Stomach (tissue), 9 donors: Measurements from ENCODE around the gene SPDYC. TPM values are rescaled to one million over a fixed set of nuclear protein-coding genes. Genes with fewer than 3 reads are reported as not detected.

ENCODE experiments used
- DNase-seq, 2 donors: peaks; one replicate each; pipeline versions ENCODE4 v3.0.0 to v3.0.0-alpha.2; 2013 to 2019
- H3K27ac ChIP-seq, 5 donors: fragments of 200-600 bp in 4 of 5; sonication (generic) in 4 of 5; one replicate each; pipeline ENCODE4 v1.5.1; 2013 to 2019; ENCODE audit warnings: mild to moderate bottlenecking in 1 of 5, moderate library complexity in 1 of 5
- H3K27me3 ChIP-seq, 3 donors: fragments of 200-600 bp; sonication (generic); one replicate each; pipeline ENCODE4 v1.5.1; 2017 to 2019; ENCODE audit warnings: mixed run types in 1 of 3
- H3K36me3 ChIP-seq, 4 donors: fragments of 200-600 bp; sonication (generic); 1 replicate in 3 of 4; 2 replicates in 1 of 4; pipeline ENCODE4 v1.5.1; 2016 to 2019
- H3K4me1 ChIP-seq, 4 donors: fragments of 200-600 bp; sonication (generic); one replicate each; pipeline ENCODE4 v1.5.1; 2016 to 2019
- H3K4me3 ChIP-seq, 4 donors: fragments of 200-600 bp; sonication (generic) in 3 of 4; one replicate each; pipeline ENCODE4 v1.5.1; 2016 to 2019; ENCODE audit warnings: mild to moderate bottlenecking in 1 of 4
- H3K9me3 ChIP-seq, 4 donors: fragments of 200-600 bp; sonication (generic); one replicate each; pipeline ENCODE4 v1.5.1; 2016 to 2019
- EP300 ChIP-seq: sonication (generic); formaldehyde crosslinking; IDR thresholded peaks from one replicate; pipeline ENCODE4 v1.6.1; 2017; ENCODE audit warnings: antibody characterized with exemption
- POLR2A ChIP-seq, 4 donors: fragments of 450-650 bp; IDR thresholded peaks; one replicate each; pipeline ENCODE4 v1.6.1; 2016; ENCODE audit warnings: antibody characterized with exemption in 4 of 4, control low read depth in 2 of 4, mild to moderate bottlenecking in 1 of 4, moderate library complexity in 1 of 4
- POLR2AphosphoS5 ChIP-seq, 3 donors: sonication (generic); formaldehyde crosslinking; IDR thresholded peaks; one replicate each; pipeline ENCODE4 v1.6.1; 2016; ENCODE audit warnings: antibody characterized with exemption in 3 of 3
- WGBS, 5 donors: extraction: QIAGEN DNeasy Blood & Tissue Kit in 3 of 5; methylation state at CpG; one replicate each; pipeline versions ENCODE4 v1.1.5 to v1.1.7; 2013 to 2018; 5-methylcytosine and 5-hydroxymethylcytosine counted together
- intact Hi-C: fragments of 100-400 bp; cut with DNase I; formaldehyde crosslinking; loops from one replicate; pipeline ENCODE4 v1.15.1; 2023; ENCODE audit warnings: low total_unique reads
- polyA plus RNA-seq, 3 donors: library from polyadenylated mRNA; stranded (reverse); fragments of 200-250 nt; gene quantifications; one replicate each; pipeline ENCODE4 v1.2.3, GENCODE V29; 2013
- total RNA-seq, 5 donors: library from RNA; depleted of rRNA; stranded (reverse); fragments of >200 nt; gene quantifications; one replicate each; pipeline versions ENCODE4 v1.1.0 to v1.2.3, GENCODE V29; 2014 to 2016
- TF ChIP-seq, protein P1 (sequence below), 7 experiments: fragments of 450-650 bp in 4 of 7; fragments of 200-600 bp in 3 of 7; sonication (generic) in 3 of 7; IDR thresholded peaks; one replicate each; pipeline ENCODE4 v1.5.1; 2016 to 2019; ENCODE audit warnings: antibody characterized with exemption in 7 of 7, control low read depth in 2 of 7, mild to moderate bottlenecking in 1 of 7
- donor health status: healthy with polysubstance abuse.
- donor health status: Bipolar disorder and iron deficiency.
- donor health status: healthy.

SPDYC gene
- total and polyA plus RNA-seq, 8 donors = not detected

- DNase-seq = peak; percentile 5 to 9
- TF ChIP-seq, protein P1, sequence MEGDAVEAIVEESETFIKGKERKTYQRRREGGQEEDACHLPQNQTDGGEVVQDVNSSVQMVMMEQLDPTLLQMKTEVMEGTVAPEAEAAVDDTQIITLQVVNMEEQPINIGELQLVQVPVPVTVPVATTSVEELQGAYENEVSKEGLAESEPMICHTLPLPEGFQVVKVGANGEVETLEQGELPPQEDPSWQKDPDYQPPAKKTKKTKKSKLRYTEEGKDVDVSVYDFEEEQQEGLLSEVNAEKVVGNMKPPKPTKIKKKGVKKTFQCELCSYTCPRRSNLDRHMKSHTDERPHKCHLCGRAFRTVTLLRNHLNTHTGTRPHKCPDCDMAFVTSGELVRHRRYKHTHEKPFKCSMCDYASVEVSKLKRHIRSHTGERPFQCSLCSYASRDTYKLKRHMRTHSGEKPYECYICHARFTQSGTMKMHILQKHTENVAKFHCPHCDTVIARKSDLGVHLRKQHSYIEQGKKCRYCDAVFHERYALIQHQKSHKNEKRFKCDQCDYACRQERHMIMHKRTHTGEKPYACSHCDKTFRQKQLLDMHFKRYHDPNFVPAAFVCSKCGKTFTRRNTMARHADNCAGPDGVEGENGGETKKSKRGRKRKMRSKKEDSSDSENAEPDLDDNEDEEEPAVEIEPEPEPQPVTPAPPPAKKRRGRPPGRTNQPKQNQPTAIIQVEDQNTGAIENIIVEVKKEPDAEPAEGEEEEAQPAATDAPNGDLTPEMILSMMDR (IDR thresholded peaks at IDR 0.05) = no peak
- TF ChIP-seq EP300 (no peak), POLR2A (IDR thresholded peaks at IDR 0.05) (no peak), POLR2AphosphoS5 (IDR thresholded peaks at IDR 0.05) (no peak)
- no peaks in the 10 kb centered on the region for H3K27me3 ChIP-seq
- H3K9me3 ChIP-seq = no peaks in the 10 kb centered on the region
- peaks cover 70 to 77% (median 75%) of the 10 kb centered on the region in 4 donors for H3K36me3 ChIP-seq
- intact Hi-C loops = no loop called here
- WGBS, 5 donors = 90 to 95% (median 93%) methylated on average over 18 to 20 of the region's 20 CpGs
- no peak overlapping the region for H3K27ac ChIP-seq
- peaks cover 3 to 11% (median 8%) of the 10 kb centered on the region in 4 donors for H3K4me1 ChIP-seq
- H3K4me3 ChIP-seq = no peak overlapping the region
These were observed 39.8 kb downstream of the SPDYC start for GRCh38 chr11:65209711-65210360.

DNA sequence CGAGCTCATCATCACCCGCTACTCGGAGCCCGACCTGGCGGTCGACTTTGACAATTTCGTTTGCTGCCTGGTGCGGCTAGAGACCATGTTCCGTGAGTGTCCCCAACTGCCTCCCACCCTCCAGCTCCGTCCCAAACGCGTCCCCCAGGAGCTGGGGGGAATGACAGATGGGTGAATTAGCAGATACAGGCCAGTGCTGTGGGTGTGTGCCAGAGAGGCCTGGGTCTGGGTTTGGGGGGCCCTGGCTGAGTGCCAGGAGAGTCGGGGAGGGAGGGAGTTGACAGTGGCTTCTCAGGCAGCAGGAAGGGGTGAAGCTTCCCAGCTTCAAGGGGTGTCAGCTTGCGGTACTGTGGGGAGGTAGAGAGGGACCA is 40.3 kb downstream of the SPDYC start:
- Histone ChIP-seq H3K4me3 (no peak overlapping the region), H3K27ac (no peak overlapping the region), H3K9me3 (no peaks in the 10 kb centered on the region), H3K4me1 (peaks cover 3 to 11% (median 8%) of the 10 kb centered on the region in 4 donors), H3K36me3 (peaks cover 64 to 72% (median 70%) of the 10 kb centered on the region in 4 donors), H3K27me3 (no peaks in the 10 kb centered on the region)
- WGBS, 5 donors = 81 to 88% (median 85%) methylated on average over 14 of the region's 14 CpGs
- intact Hi-C loops = no loop called here
- peak; percentile 13 to 23 for DNase-seq
- TF ChIP-seq POLR2AphosphoS5 (IDR thresholded peaks at IDR 0.05) = no peak
- TF ChIP-seq POLR2A (IDR thresholded peaks at IDR 0.05) = no peak

GRCh38 chr11:65210748-65211147 is 40.7 kb downstream of the SPDYC start:
- DNase-seq = peak in 1 of 2 donors; percentile 2

GRCh38 chr11:65211293-65212105 is 41.5 kb downstream of the SPDYC start:
- Histone ChIP-seq H3K4me3 (no peak overlapping the region), H3K4me1 (peaks cover 3 to 11% (median 8%) of the 10 kb centered on the region in 4 donors), H3K27me3 (no peaks in the 10 kb centered on the region), H3K9me3 (no peaks in the 10 kb centered on the region), H3K36me3 (peaks cover 53 to 60% (median 58%) of the 10 kb centered on the region in 4 donors), H3K27ac (no peak overlapping the region)
- 68 to 79% (median 75%) methylated on average over 29 of the region's 29 CpGs for WGBS, 5 donors
- no peak for TF ChIP-seq POLR2A (IDR thresholded peaks at IDR 0.05)
- DNase-seq = peak in 1 of 2 donors; percentile 62
- intact Hi-C loops = no loop called here

More at GRCh38 chr11:65210748-65211147, 40.7 kb downstream of the SPDYC start:
- Histone ChIP-seq H3K27ac (no peak overlapping the region), H3K4me1 (peaks cover 3 to 11% (median 8%) of the 10 kb centered on the region in 4 donors), H3K27me3 (no peaks in the 10 kb centered on the region), H3K9me3 (no peaks in the 10 kb centered on the region), H3K36me3 (peaks cover 60 to 68% (median 66%) of the 10 kb centered on the region in 4 donors), H3K4me3 (no peak overlapping the region)
- 52 to 100% (median 65%) methylated on average over 1 to 4 of the region's 4 CpGs for WGBS, 5 donors
- intact Hi-C loops = no loop called here
- TF ChIP-seq, protein P1 (IDR thresholded peaks at IDR 0.05) = no peak
- no peak for TF ChIP-seq EP300
- TF ChIP-seq POLR2AphosphoS5 (IDR thresholded peaks at IDR 0.05) = no peak
- TF ChIP-seq POLR2A (IDR thresholded peaks at IDR 0.05) = no peak

- TF ChIP-seq POLR2AphosphoS5 (IDR thresholded peaks at IDR 0.05) (no peak), POLR2A (IDR thresholded peaks at IDR 0.05) (no peak), EP300 (no peak)
- TF ChIP-seq, protein P1 (IDR thresholded peaks at IDR 0.05) = no peak
- H3K4me1 ChIP-seq = peaks cover 3 to 11% (median 8%) of the 10 kb centered on the region in 4 donors
- H3K9me3 ChIP-seq = no peaks in the 10 kb centered on the region
- no peaks in the 10 kb centered on the region for H3K27me3 ChIP-seq
- H3K27ac ChIP-seq = no peak overlapping the region
- peaks cover 46 to 52% (median 50%) of the 10 kb centered on the region in 4 donors for H3K36me3 ChIP-seq
- no peak overlapping the region for H3K4me3 ChIP-seq
- WGBS, 5 donors = 64 to 77% (median 71%) methylated on average over 8 to 13 of the region's 13 CpGs
- intact Hi-C loops = no loop called here
- DNase-seq = peak in 1 of 2 donors; percentile 37
These were observed 42.3 kb downstream of the SPDYC start for GRCh38 chr11:65212226-65212801.
